Activated CD8-positive, alpha-beta T cell treated with anti-CD3 and anti-CD28 coated beads for 36 hours (primary cell): Measurements from ENCODE around the gene AGPAT4. TPM values are rescaled to one million over a fixed set of nuclear protein-coding genes. Genes with fewer than 3 reads are reported as not detected.

Source experiments
- ATAC-seq: fragments of 200-7000 bp; cut with Tn5 transposase; one replicate; pipeline ENCODE4 v1.10.0; 2021; ENCODE audit warnings: mild to moderate bottlenecking, moderate library complexity
- CTCF ChIA-PET: fragments of 350-600 bp; sonication (Branson Sonifier 250); formaldehyde crosslinking; loops from one replicate; lab custom pipeline; 2021; ENCODE audit warnings: antibody characterized with exemption; lab: Charles Lee
- POLR2A ChIA-PET: fragments of 350-600 bp; sonication (Branson Sonifier 250); formaldehyde crosslinking; loops from one replicate; lab custom pipeline; 2021; ENCODE audit warnings: antibody characterized with exemption; lab: Charles Lee
- DNase-seq: peaks from one replicate; pipeline ENCODE4 v3.0.0-alpha.2; 2020
- H3K27ac Mint-ChIP-seq: one replicate; pipeline ENCODE4 v1.8.0; 2021; ENCODE audit warnings: mild to moderate bottlenecking, mixed read lengths
- H3K27me3 Mint-ChIP-seq: one replicate; pipeline ENCODE4 v1.8.0; 2021; ENCODE audit warnings: mixed read lengths
- H3K36me3 Mint-ChIP-seq: one replicate; pipeline ENCODE4 v1.8.0; 2021; ENCODE audit warnings: low read depth, mixed read lengths
- H3K4me1 Mint-ChIP-seq: one replicate; pipeline ENCODE4 v1.8.0; 2021; ENCODE audit warnings: low read depth, mixed read lengths
- H3K4me3 Mint-ChIP-seq: one replicate; pipeline ENCODE4 v1.8.0; 2021; ENCODE audit warnings: mild to moderate bottlenecking, moderate library complexity, mixed read lengths
- H3K9me3 Mint-ChIP-seq: one replicate; pipeline ENCODE4 v1.8.0; 2021; ENCODE audit warnings: mixed read lengths
- intact Hi-C: fragments of 100-400 bp; cut with micrococcal nuclease; formaldehyde crosslinking; loops from one replicate; pipeline ENCODE4 v1.10.0; 2022
- total RNA-seq, 2 experiments: library from RNA; stranded (reverse); gene quantifications; one replicate each; pipeline ENCODE4 v1.2.3, GENCODE V29; 2021
- TF ChIP-seq, protein P1 (sequence below): fragments of 200-600 bp; IDR thresholded peaks from one replicate; pipeline ENCODE4 v1.8.0; 2022; ENCODE audit warnings: antibody characterized with exemption, mild to moderate bottlenecking

The AGPAT4 gene
- total RNA-seq, 2 experiments from 2014 or later = 3.5 to 4.7 TPM

DNA sequence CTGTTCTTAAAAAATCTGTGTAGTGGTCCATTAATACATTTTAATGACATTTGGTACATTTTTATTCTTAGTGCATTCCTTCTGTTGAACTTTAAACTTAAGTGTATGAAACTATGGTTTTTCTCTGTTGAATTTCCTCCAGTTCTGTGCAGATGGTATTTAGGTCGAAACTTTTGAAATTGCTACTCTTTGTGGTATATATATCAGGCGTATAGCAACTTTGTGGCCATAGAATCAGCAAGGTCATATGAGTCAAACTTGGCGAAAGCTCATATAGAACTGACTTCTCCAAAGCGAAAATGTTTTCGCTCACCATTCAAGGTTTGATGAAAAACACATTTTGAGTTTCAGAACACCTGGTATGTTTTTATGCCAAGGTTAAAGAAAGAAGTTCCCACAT, 188.6 kb downstream of the AGPAT4 start:
- Mint-ChIP-seq H3K4me3 (no peak overlapping the region), H3K27ac (no peak overlapping the region), H3K9me3 (no peaks in the 10 kb centered on the region), H3K27me3 (no peaks in the 10 kb centered on the region), H3K4me1 (peaks cover 8% of the 10 kb centered on the region), H3K36me3 (peaks cover 29% of the 10 kb centered on the region)
- ATAC-seq (peak; percentile 39), DNase-seq (no peak)
- POLR2A ChIA-PET = no interaction called here
- TF ChIP-seq, protein P1, sequence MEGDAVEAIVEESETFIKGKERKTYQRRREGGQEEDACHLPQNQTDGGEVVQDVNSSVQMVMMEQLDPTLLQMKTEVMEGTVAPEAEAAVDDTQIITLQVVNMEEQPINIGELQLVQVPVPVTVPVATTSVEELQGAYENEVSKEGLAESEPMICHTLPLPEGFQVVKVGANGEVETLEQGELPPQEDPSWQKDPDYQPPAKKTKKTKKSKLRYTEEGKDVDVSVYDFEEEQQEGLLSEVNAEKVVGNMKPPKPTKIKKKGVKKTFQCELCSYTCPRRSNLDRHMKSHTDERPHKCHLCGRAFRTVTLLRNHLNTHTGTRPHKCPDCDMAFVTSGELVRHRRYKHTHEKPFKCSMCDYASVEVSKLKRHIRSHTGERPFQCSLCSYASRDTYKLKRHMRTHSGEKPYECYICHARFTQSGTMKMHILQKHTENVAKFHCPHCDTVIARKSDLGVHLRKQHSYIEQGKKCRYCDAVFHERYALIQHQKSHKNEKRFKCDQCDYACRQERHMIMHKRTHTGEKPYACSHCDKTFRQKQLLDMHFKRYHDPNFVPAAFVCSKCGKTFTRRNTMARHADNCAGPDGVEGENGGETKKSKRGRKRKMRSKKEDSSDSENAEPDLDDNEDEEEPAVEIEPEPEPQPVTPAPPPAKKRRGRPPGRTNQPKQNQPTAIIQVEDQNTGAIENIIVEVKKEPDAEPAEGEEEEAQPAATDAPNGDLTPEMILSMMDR = no peak
- CTCF ChIA-PET = no interaction called here
- intact Hi-C loops = no loop called here

DNA sequence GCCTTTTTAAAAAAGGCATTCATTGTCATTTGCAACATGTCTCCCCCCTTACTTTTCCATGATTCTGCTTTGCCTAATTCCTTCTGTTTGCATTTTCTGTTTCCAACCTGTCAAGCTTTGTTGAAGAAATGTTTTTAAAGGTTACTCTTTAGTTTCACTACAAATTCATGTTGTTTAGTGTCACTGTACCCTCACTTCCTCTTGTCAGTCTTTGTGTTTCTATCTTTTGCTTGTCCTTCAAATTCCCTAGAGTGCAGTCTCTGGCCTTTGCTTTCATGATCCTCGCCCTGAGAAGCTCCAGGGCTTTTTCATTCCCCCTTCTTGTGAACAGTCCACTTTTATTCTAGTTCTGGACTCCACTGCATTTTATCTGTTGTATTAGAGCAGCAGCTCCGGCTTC, 191.6 kb downstream of the AGPAT4 start:
- ChIA-PET CTCF (no interaction called here), POLR2A (no interaction called here)
- intact Hi-C loops = no loop called here
- ATAC-seq (no peak), DNase-seq (no peak)
- no peak overlapping the region for H3K27ac Mint-ChIP-seq
- no peaks in the 10 kb centered on the region for H3K27me3 Mint-ChIP-seq
- TF ChIP-seq, protein P1 = no peak
- H3K4me3 Mint-ChIP-seq = no peak overlapping the region
- no peaks in the 10 kb centered on the region for H3K9me3 Mint-ChIP-seq
- H3K36me3 Mint-ChIP-seq = peaks cover 18% of the 10 kb centered on the region
- peaks cover 21% of the 10 kb centered on the region for H3K4me1 Mint-ChIP-seq

DNA sequence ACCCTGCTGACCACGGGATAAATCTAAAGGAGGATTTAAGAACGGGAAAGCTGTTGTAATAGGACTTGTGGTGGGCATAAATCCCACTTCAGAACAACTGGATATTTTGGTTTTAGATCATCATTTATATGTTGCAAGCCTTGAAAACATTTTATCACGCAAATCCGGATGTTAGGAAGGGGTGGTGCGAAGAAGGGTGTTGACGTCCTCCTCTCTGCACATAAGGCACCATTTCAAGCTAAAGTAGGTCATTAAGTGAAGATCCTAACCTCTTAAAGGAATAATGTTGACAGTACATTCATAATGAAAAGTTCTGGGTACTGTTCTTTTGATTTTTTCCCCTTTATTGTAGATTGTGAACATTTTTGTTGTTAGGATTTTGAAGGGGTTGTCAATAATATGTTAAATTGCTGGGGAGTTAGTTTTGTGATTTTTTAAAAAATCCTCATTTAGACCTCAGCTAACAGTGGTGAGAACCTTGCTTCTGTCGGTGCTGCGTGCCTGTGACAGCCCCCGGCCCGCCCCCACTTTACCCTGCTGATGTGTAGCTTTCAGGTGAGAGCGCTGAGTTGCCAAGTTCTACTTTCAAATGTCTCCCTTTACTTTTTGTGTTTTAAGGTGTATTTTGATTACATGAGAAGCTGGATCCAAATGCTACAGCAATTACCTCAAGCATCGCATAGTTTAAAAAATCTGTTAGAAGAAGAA, 193.4 kb downstream of the AGPAT4 start:
- no peak for DNase-seq
- CTCF ChIA-PET = interaction anchor here (0.9 to 1.5 kb wide), 4 partner anchors 65 to 291 kb away, joined by 3 to 5 read pairs (median 4); no protein-coding TSS in a partner anchor
- H3K27me3 Mint-ChIP-seq = no peaks in the 10 kb centered on the region

More for the DNA sequence above, 193.4 kb downstream of the AGPAT4 start:
- Mint-ChIP-seq H3K4me1 (peaks cover 20% of the 10 kb centered on the region), H3K4me3 (no peak overlapping the region), H3K9me3 (no peaks in the 10 kb centered on the region), H3K27ac (peak overlapping the region; percentile 71), H3K36me3 (peaks cover 11% of the 10 kb centered on the region)
- POLR2A ChIA-PET = interaction anchor here (0.6 kb wide), 1 partner anchor 18 kb away, joined by 3 read pairs; no protein-coding TSS in a partner anchor
- ATAC-seq = no peak
- intact Hi-C loops = no loop called here
- TF ChIP-seq, protein P1 = no peak
